Endodermal cell (in vitro differentiated cells): Measurements from ENCODE around the gene PYGM. TPM values are rescaled to one million over a fixed set of nuclear protein-coding genes. Genes with fewer than 3 reads are reported as not detected.

Experiments
- DNase-seq: peaks from one replicate; pipeline ENCODE4 v3.0.0-alpha.2; 2017
- H3K27ac ChIP-seq: 2 replicates; pipeline ENCODE4 v1.5.1; 2013; ENCODE audit warnings: mild to moderate bottlenecking, low read depth, low read length, moderate library complexity
- H3K27me3 ChIP-seq: 2 replicates; pipeline ENCODE4 v1.6.1; 2013; ENCODE audit warnings: mild to moderate bottlenecking, low read length, moderate library complexity; ENCODE audit not compliant: insufficient read depth, control insufficient read depth, poor library complexity, severe bottlenecking
- H3K36me3 ChIP-seq: 2 replicates; pipeline ENCODE4 v1.7.0; 2013; ENCODE audit warnings: mild to moderate bottlenecking, low read length, moderate library complexity; ENCODE audit not compliant: control insufficient read depth, insufficient read depth
- H3K4me1 ChIP-seq: one replicate; pipeline ENCODE4 v1.7.0; 2013; ENCODE audit warnings: low read length; ENCODE audit not compliant: control insufficient read depth, insufficient read depth
- H3K4me3 ChIP-seq: 2 replicates; pipeline ENCODE4 v1.5.1; 2013; ENCODE audit warnings: mild to moderate bottlenecking, low read length, moderate library complexity
- H3K9ac ChIP-seq: 2 replicates; pipeline ENCODE4 v1.6.1; 2013; ENCODE audit warnings: mild to moderate bottlenecking, low read length, moderate library complexity; ENCODE audit not compliant: poor library complexity, severe bottlenecking; ENCODE audit errors: extremely low read depth
- H3K9me3 ChIP-seq: 2 replicates; pipeline ENCODE4 v1.6.1; 2013; ENCODE audit warnings: mild to moderate bottlenecking, low read length, moderate library complexity; ENCODE audit not compliant: control insufficient read depth
- H3K27ac Mint-ChIP-seq: 2 replicates; pipeline ENCODE4 v1.8.0; 2020; ENCODE audit warnings: mixed read lengths
- H3K27me3 Mint-ChIP-seq: 2 replicates; pipeline ENCODE4 v1.8.0; 2021; ENCODE audit warnings: mild to moderate bottlenecking, mixed read lengths; ENCODE audit not compliant: insufficient read depth
- H3K36me3 Mint-ChIP-seq: 2 replicates; pipeline ENCODE4 v1.8.0; 2020; ENCODE audit warnings: low read depth, mixed read lengths
- H3K4me1 Mint-ChIP-seq: 2 replicates; pipeline ENCODE4 v1.8.0; 2020; ENCODE audit warnings: mixed read lengths
- H3K4me3 Mint-ChIP-seq: 2 replicates; pipeline ENCODE4 v1.8.0; 2020; ENCODE audit warnings: mild to moderate bottlenecking, moderate library complexity, mixed read lengths
- H3K9me3 Mint-ChIP-seq: 2 replicates; pipeline ENCODE4 v1.8.0; 2020; ENCODE audit warnings: mild to moderate bottlenecking, mixed read lengths
- WGBS, 2 experiments: methylation state at CpG; one replicate each; pipeline versions ENCODE4 v1.1.5 to v1.1.7; 2013; ENCODE audit warnings: missing lambda C conversion rate in 2 of 2, mixed read lengths in 1 of 2; ENCODE audit not compliant: insufficient coverage in 1 of 2, insufficient read length in 1 of 2; 5-methylcytosine and 5-hydroxymethylcytosine counted together
- total RNA-seq, 2 donors: library from RNA; stranded (reverse); fragmentation: NEBNext Ultra II Directional in 1 of 2; extraction: Animal tissue kit (Norgen Biotek cat#: 25700) in 1 of 2; gene quantifications; 2 replicates in 1 of 2; 3 replicates in 1 of 2; pipeline ENCODE4 v1.2.1, GENCODE V29; 2021
- TF ChIP-seq, protein P1 (sequence below): fragments of 200-600 bp; sonication (generic); conservative IDR thresholded peaks from 2 replicates; pipeline ENCODE4 v1.5.0; 2021; ENCODE audit warnings: antibody characterized with exemption, mild to moderate bottlenecking

Gene PYGM
- total RNA-seq, 2 donors from 2014 or later = 1.1 to 1.2 TPM

DNA sequence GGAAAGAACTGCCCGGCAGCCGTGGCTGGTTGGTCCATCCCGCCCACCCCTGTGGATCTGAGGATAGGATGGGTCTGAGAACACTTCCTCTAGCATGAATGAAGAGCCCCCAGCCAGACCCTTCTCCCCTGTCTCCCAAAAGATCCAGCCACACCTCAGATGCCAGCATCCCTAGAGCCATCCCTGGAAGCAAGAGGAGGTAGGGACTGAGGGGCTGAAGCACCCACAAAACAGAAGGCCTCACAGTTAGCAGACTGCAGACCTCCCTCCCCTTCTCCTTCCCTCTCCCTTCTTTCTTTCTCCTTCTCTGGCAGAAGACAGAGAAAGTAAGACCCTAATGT is 38.4 kb downstream of the PYGM start:
- peaks cover 68% of the 10 kb centered on the region for H3K27me3 ChIP-seq
- no peaks in the 10 kb centered on the region for H3K36me3 ChIP-seq
- no peak overlapping the region for H3K27ac ChIP-seq
- no peaks in the 10 kb centered on the region for H3K4me1 ChIP-seq
- WGBS, 2 experiments = 70 to 93% methylated on average over 3 of the region's 3 CpGs
- Mint-ChIP-seq H3K36me3 (no peaks in the 10 kb centered on the region), H3K27me3 (peaks cover 72% of the 10 kb centered on the region), H3K4me1 (peaks cover 7% of the 10 kb centered on the region), H3K27ac (no peak overlapping the region), H3K9me3 (no peaks in the 10 kb centered on the region), H3K4me3 (no peak overlapping the region)
- TF ChIP-seq, protein P1, sequence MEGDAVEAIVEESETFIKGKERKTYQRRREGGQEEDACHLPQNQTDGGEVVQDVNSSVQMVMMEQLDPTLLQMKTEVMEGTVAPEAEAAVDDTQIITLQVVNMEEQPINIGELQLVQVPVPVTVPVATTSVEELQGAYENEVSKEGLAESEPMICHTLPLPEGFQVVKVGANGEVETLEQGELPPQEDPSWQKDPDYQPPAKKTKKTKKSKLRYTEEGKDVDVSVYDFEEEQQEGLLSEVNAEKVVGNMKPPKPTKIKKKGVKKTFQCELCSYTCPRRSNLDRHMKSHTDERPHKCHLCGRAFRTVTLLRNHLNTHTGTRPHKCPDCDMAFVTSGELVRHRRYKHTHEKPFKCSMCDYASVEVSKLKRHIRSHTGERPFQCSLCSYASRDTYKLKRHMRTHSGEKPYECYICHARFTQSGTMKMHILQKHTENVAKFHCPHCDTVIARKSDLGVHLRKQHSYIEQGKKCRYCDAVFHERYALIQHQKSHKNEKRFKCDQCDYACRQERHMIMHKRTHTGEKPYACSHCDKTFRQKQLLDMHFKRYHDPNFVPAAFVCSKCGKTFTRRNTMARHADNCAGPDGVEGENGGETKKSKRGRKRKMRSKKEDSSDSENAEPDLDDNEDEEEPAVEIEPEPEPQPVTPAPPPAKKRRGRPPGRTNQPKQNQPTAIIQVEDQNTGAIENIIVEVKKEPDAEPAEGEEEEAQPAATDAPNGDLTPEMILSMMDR = no peak
- no peak overlapping the region for H3K4me3 ChIP-seq
- H3K9ac ChIP-seq = no peak overlapping the region
- H3K9me3 ChIP-seq = no peaks in the 10 kb centered on the region
- DNase-seq = peak; percentile 30

DNA sequence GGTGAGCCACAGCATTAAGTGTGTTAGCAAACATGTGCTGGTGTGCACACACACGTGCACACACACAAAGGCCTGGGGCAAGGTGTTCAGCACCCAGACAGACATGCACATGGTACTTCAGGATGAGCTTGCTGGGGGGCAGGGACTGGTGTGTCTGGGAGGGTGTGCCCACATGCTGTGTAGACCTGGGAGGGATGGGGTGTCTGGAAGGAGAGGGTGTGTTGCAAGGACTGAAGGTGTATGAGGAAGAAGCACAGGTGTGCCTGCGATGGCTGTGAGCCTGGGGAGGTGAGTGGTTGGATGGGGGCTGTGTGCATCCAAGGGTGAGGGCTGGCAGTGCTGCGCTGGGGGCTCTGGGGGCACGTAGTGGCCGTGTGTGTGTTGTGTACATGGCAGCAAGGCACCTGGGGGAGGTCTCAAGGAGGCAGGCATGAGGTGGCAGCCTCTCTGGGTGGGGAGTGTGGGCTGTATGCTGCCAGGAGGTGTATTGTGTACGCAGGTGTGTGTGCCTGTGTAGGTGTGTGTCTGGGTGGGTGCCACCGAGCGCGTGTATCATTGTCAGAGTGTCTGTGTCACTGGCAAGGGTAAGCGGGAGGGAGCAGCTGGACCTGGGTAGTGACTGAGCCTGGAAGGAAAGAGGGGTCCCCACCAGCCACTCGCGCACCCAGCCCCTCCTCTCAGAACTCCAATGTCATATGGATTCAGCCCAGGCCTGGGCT is 39.0 kb downstream of the PYGM start:
- Histone ChIP-seq H3K27ac (no peak overlapping the region), H3K27me3 (peaks cover 74% of the 10 kb centered on the region), H3K36me3 (no peaks in the 10 kb centered on the region), H3K9ac (no peak overlapping the region), H3K4me3 (no peak overlapping the region), H3K9me3 (no peaks in the 10 kb centered on the region), H3K4me1 (no peaks in the 10 kb centered on the region)
- Mint-ChIP-seq H3K4me1 (peaks cover 7% of the 10 kb centered on the region), H3K4me3 (no peak overlapping the region), H3K9me3 (no peaks in the 10 kb centered on the region), H3K36me3 (no peaks in the 10 kb centered on the region), H3K27me3 (peaks cover 77% of the 10 kb centered on the region), H3K27ac (no peak overlapping the region)
- TF ChIP-seq, protein P1 = no peak
- peak; percentile 31 for DNase-seq
- 89 to 93% methylated on average over 7 to 10 of the region's 12 CpGs for WGBS, 2 experiments

DNA sequence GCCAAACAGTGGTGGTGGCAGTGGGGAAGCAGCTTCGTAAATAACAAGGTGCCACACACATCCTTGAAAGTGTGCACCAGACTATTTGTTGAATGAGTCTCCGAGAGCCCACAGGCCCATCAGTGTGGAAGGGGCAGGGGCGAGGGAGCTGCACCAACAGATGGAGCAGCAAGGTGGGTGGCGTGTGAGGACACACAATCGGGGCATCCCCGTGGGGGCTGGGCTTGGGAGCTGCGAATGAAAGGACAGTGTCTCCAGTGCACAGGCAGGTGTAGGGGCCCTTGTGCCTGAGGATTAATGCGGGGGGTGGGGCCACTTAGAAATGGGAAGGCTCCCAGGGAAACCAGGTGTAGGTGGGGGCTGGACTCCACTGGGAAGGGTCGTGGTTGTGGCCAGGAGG is 39.6 kb downstream of the PYGM start:
- Mint-ChIP-seq H3K4me1 (peaks cover 3% of the 10 kb centered on the region), H3K36me3 (no peaks in the 10 kb centered on the region), H3K9me3 (no peaks in the 10 kb centered on the region), H3K27ac (no peak overlapping the region), H3K27me3 (peaks cover 81% of the 10 kb centered on the region), H3K4me3 (no peak overlapping the region)
- peak; percentile 31 for DNase-seq
- Histone ChIP-seq H3K4me1 (no peaks in the 10 kb centered on the region), H3K9me3 (no peaks in the 10 kb centered on the region), H3K9ac (no peak overlapping the region), H3K27ac (no peak overlapping the region), H3K4me3 (no peak overlapping the region), H3K36me3 (no peaks in the 10 kb centered on the region), H3K27me3 (peaks cover 80% of the 10 kb centered on the region)
- TF ChIP-seq, protein P1 = no peak
- WGBS, 2 experiments = 81% methylated on average over 6 to 9 of the region's 9 CpGs
